K562 (cell line): Measurements from ENCODE around the gene TMEM187. TPM values are rescaled to one million over a fixed set of nuclear protein-coding genes. Genes with fewer than 3 reads are reported as not detected.

ENCODE experiments used
- CHD1 ChIP-seq: fragments of 200-600 bp; sonication (generic); IDR thresholded peaks from one replicate; pipeline ENCODE4 v1.6.1; 2012; ENCODE audit warnings: mild to moderate bottlenecking, moderate library complexity, low read length, inconsistent platforms
- CHD2 ChIP-seq: IDR thresholded peaks from 2 replicates; pipeline ENCODE4 v1.6.1; 2011; ENCODE audit warnings: low read depth, low read length
- E2F8 ChIP-seq: fragments of 450-650 bp; IDR thresholded peaks from 2 replicates; pipeline ENCODE4 v1.7.1; 2018; ENCODE audit warnings: mild to moderate bottlenecking, low read depth; ENCODE audit not compliant: partially characterized antibody
- GABPB1 ChIP-seq: sonication (generic); formaldehyde crosslinking; IDR thresholded peaks from 2 replicates; pipeline ENCODE4 v1.8.0; 2022; ENCODE audit warnings: mild to moderate bottlenecking, missing genetic modification reagents
- HDAC1 ChIP-seq, 2 experiments: fragments of 450-650 bp; IDR thresholded peaks; 2 replicates each; pipeline ENCODE4 v1.6.1; 2016 to 2017; ENCODE audit warnings: inconsistent platforms in 1 of 2, mild to moderate bottlenecking in 1 of 2, moderate library complexity in 1 of 2
- HES1 ChIP-seq: fragments of 450-650 bp; IDR thresholded peaks from 2 replicates; pipeline ENCODE4 v1.6.1; 2016; ENCODE audit warnings: low read depth, mild to moderate bottlenecking, moderate library complexity
- HLTF ChIP-seq: fragments of 450-650 bp; IDR thresholded peaks from 2 replicates; pipeline ENCODE4 v1.6.1; 2016
- KAT7 ChIP-seq: sonication (generic); formaldehyde crosslinking; IDR thresholded peaks from 2 replicates; pipeline ENCODE4 v1.8.0; 2022; ENCODE audit warnings: missing genetic modification reagents, mild to moderate bottlenecking, borderline replicate concordance
- L3MBTL2 ChIP-seq: fragments of 450-650 bp; IDR thresholded peaks from 2 replicates; pipeline ENCODE4 v1.6.1; 2016; ENCODE audit warnings: mild to moderate bottlenecking, moderate library complexity
- NFE2 ChIP-seq: IDR thresholded peaks from 2 replicates; pipeline ENCODE4 v1.6.1; 2014; ENCODE audit warnings: antibody characterized with exemption, low read depth
- POLR2AphosphoS5 ChIP-seq: IDR thresholded peaks from 2 replicates; pipeline ENCODE4 v1.6.1; 2011; ENCODE audit warnings: mild to moderate bottlenecking, low read depth, low read length, moderate library complexity; ENCODE audit not compliant: control insufficient read depth, insufficient read depth
- RAD51 ChIP-seq: fragments of 450-650 bp; IDR thresholded peaks from 2 replicates; pipeline ENCODE4 v1.7.1; 2016; ENCODE audit warnings: low read depth, mild to moderate bottlenecking, borderline replicate concordance
- RUNX1 ChIP-seq: sonication (generic); IDR thresholded peaks from 2 replicates; pipeline ENCODE4 v1.6.1; 2016; ENCODE audit warnings: antibody characterized with exemption, low read depth
- SAFB ChIP-seq: fragments of 200-400 bp; formaldehyde crosslinking; IDR thresholded peaks from 2 replicates; pipeline ENCODE4 v1.6.1; 2017; ENCODE audit warnings: low read depth, low read length, borderline replicate concordance
- SRSF1 ChIP-seq: fragments of 200-400 bp; formaldehyde crosslinking; IDR thresholded peaks from 2 replicates; pipeline ENCODE4 v1.6.1; 2017; ENCODE audit warnings: mild to moderate bottlenecking, low read depth, low read length, moderate library complexity
- TCF7L2 ChIP-seq: fragments of 150-350 bp; IDR thresholded peaks from 2 replicates; pipeline ENCODE4 v1.6.1; 2016; ENCODE audit warnings: low read depth, mild to moderate bottlenecking, low read length, moderate library complexity
- USF2 ChIP-seq: sonication (generic); formaldehyde crosslinking; IDR thresholded peaks from 2 replicates; pipeline ENCODE4 v1.5.0; 2020; ENCODE audit warnings: missing genetic modification reagents
- VEZF1 ChIP-seq: fragments of 200-800 bp; sonication (Bioruptor generic); IDR thresholded peaks from 2 replicates; pipeline ENCODE4 v1.6.1; 2017; ENCODE audit warnings: missing genetic modification characterization, missing compliant biosample characterization
- ZBTB1 ChIP-seq: sonication (generic); formaldehyde crosslinking; IDR thresholded peaks from 2 replicates; pipeline ENCODE4 v1.8.1; 2023; ENCODE audit warnings: missing genetic modification reagents, low read depth, mild to moderate bottlenecking, borderline replicate concordance
- ZNF316 ChIP-seq: fragments of 450-650 bp; IDR thresholded peaks from 2 replicates; pipeline ENCODE4 v1.6.1; 2016
- ZNF408 ChIP-seq: fragments of 250-450 bp; sonication (Bioruptor Pico); IDR thresholded peaks from 2 replicates; pipeline ENCODE4 v1.4.0; 2020; ENCODE audit warnings: low read depth, mild to moderate bottlenecking, moderate library complexity
- polyA plus RNA-seq, 8 experiments: library from polyadenylated mRNA; depleted of rRNA in 4 of 8; stranded (reverse) in 5 of 8; unstranded in 3 of 8; fragments of >200 nt; fragmentation: Nextera tagmentation in 2 of 8; fragmentation: Illumina TruSeq in 1 of 8; extraction: Ambion mirVana in 2 of 8; extraction: Trizol in 1 of 8; gene quantifications; 2 replicates each; pipeline versions ENCODE4 v1.2.1 to v1.2.3, GENCODE V29; 2011 to 2014; ENCODE audit warnings: inconsistent platforms in 1 of 8, missing spikeins in 1 of 8
- total RNA-seq, 7 experiments: library from RNA; depleted of rRNA in 6 of 7; stranded (reverse); fragments of >200 nt in 6 of 7; fragmentation: Illumina TruSeq in 2 of 7; extraction: Trizol in 2 of 7; gene quantifications; 2 replicates each; pipeline versions ENCODE4 v1.2.1 to v1.2.3, GENCODE V29; 2011 to 2021; ENCODE audit warnings: low replicate concordance in 1 of 7

TMEM187 gene
- total and polyA plus RNA-seq, 9 of the 15 experiments (the other 6 are each of a cell fraction or from before 2014, with no cell fraction given): 0.13 to 6.4 (median 1.6) TPM

- TF ChIP-seq SRSF1 (no peak), SAFB (no peak), ZNF408 (CRISPR knock-in tag) (no peak), CHD2 (no peak), POLR2AphosphoS5 (no peak), TCF7L2 (no peak), E2F8 (no peak), GABPB1 (CRISPR knock-in tag) (no peak), NFE2 (peak; percentile 49), RAD51 (0 out of 2 replicates have a peak, but pooled peaks have one; percentile 17), HLTF (no peak), RUNX1 (no peak), ZNF316 (peak; percentile 28; the same call in 1 of the 2 replicates), USF2 (CRISPR knock-in tag) (0 out of 2 replicates have a peak, but pooled peaks have one; percentile 9), HDAC1 (IDR thresholded peaks at IDR 0.05) (0 out of 4 replicates have a peak, but pooled peaks of 1 of the 2 experiments have one; percentile 17), HES1 (no peak), CHD1 (no peak), L3MBTL2 (peak; percentile 44; the same call in 1 of the 2 replicates), KAT7 (CRISPR knock-in tag) (no peak), ZBTB1 (CRISPR knock-in tag) (no peak), VEZF1 (CRISPR knock-in tag) (0 out of 2 replicates have a peak, but pooled peaks have one; percentile 27)
Measured at GRCh38 chrX:153941336-153942252, 31.0 kb upstream of the TMEM187 start (continued).
